IPS-18c (cell line): Measurements from ENCODE around the gene NF2.

Source experiments
- H3K4me3 ChIP-seq: 2 replicates; pipeline ENCODE4 v1.7.0; 2013; ENCODE audit warnings: low read depth, mild to moderate bottlenecking, low read length, moderate library complexity; ENCODE audit not compliant: insufficient read depth
- H3K9me3 ChIP-seq: one replicate; pipeline ENCODE4 v1.6.1; 2013; ENCODE audit warnings: mild to moderate bottlenecking, low read length, moderate library complexity; ENCODE audit not compliant: control insufficient read depth, insufficient read depth

The NF2 gene

DNA sequence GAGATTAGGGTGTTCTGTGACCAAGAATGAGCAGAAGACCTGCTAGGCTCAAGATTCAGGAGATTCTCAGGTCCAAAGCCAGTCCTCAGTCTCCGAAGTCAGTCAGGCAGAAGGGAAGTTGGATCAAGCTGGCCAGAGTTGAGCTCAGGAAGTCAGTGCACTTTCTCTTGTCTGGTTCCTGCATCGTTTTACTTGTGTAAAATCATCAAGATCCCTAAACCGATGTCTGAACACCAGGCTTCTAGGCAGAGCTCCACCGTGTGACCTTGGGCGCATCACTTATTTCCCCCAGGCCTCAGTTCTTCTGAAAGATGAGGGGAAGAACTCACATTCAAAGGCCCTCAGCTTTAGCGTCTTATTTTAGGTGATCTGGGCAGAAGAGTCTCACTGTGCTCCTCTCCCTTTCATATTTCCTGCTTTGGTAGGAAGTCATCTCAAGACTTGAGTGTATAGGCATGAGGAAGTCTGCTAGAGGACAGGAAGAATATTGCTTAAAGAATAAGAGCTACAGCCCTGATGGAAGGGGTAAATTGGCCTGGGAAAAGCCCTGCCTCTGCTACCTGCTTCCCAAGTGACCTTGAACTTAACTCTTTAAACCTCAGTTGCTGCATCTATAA, 20.2 kb downstream of the NF2 start:
- no peak overlapping the region for H3K4me3 ChIP-seq
- H3K9me3 ChIP-seq, result no peaks in the 10 kb centered on the region

DNA sequence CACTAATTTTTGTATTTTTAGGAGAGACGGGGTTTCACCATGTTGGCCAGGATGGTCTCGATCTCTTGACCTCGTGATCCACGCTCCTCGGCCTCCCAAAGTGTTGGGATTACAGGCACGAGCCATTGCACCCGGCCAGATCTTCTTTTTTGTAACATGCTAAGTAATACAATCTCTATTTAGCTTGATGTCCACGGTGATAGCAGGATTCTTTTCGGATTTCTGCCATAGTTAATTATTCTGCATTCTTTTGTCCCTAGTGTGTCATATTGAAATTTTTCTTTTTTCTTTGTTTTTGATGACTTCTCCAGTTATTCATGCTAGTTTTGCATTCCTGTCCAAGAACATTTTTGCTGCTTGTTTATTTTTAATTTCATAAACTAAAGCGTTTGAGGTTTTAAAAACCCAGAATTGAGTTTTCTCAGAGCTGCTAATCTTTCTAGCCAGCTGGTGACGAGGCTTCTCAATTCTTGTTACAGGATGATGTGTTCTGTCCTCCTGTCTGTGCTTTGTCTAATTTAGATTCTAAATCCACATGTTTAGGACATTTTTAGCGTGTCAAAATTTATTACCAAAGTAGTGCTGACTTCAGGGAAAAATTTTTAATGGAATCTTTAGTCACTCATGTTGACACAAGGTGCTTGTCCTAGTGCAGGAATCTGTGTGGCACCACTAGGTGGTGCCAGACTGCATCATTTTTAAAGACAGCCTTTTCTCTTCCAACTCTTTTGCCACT, 21.8 kb downstream of the NF2 start:
- Histone ChIP-seq H3K9me3 (no peaks in the 10 kb centered on the region), H3K4me3 (no peak overlapping the region)

DNA sequence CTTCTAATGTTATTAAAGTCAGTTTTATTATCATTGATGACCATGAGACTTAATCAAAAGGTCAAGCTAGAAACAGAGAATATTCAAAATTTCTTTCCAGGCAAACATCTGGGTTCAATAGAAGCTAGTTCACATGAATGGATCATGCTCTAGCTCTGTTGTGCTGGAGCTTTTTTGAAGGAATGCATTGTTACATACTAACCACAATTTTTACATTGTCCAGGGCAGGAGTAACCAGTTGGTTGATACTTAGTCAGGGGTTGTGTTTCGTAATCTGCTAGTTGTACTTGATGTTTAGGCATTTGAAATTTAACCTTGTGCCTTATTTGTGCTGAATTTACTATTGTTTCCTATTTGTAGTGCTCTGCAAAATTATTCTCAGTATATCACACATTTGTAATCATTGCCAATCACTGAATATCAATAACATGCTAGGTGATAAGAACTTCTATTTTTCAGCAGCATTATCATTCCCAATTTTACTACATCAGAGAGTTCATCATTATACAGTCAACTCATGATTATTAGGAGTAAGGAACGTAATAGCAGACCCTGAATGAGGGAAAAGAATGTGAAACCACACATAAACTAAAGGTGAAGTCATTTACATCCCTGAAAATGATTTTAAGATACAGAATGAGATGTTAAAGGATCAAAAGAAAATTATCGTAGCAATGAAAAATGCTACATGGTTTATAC, 23.2 kb downstream of the NF2 start:
- Histone ChIP-seq H3K9me3 (no peaks in the 10 kb centered on the region), H3K4me3 (no peak overlapping the region)

DNA sequence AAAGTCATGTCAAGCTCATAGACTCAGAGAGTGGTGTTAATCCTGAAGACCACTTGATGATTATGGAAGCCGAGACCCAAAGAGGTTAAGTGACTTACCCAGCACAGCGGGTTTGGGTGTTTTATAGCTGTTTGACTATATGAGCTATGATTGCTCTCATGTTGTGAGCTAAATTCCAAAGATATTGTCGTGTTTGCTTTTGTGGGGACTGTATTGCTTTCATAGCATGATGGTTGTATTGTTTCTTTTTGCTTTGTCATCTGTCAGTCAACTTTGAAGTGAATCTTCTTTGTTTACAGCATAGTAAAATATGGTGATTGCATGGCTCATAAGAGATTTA, 23.7 kb downstream of the NF2 start:
- H3K4me3 ChIP-seq, result no peak overlapping the region
- H3K9me3 ChIP-seq, result no peaks in the 10 kb centered on the region

DNA sequence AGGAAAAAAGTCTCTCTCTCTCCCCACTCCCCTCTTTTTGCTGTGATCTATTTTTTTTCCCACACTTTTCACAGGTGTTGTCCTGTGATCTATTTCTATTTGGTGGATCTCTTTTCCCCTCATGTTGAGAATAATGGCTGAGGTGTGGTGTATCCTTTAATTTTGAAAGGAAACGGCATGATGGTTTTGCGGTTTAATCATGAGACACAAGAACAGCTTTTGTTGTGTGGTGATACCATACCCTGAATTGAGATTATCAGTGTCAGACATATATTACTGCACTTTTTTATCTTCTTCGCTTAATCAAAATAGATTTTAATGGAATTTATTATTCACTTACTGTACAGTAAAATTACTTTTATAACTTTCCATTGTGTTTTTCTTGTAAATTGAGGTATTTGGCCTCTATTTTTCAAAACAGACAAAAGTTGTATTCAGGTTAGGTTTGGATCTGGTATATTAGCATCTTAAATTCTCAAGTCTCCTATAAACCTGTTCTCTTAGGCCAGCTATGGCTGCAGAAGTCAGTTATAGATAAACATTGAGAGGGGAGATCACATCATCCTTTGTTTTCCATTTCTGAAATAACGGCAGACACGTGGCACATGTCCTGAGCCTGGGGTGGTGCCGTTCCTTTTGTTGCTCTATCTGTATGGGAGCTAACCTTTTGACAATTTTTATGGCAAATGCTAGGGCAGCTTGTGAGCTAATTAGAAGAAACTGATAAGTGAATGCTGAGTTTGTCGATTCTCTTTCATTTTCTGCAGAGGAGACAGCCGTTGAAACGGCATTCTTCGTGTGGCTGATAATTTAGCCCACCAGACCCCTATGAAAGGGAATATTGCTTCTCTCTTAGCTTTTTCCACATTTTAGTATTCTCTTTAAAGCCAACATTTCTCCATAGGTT, 25.8 kb downstream of the NF2 start:
- no peak overlapping the region for H3K4me3 ChIP-seq
- no peaks in the 10 kb centered on the region for H3K9me3 ChIP-seq

DNA sequence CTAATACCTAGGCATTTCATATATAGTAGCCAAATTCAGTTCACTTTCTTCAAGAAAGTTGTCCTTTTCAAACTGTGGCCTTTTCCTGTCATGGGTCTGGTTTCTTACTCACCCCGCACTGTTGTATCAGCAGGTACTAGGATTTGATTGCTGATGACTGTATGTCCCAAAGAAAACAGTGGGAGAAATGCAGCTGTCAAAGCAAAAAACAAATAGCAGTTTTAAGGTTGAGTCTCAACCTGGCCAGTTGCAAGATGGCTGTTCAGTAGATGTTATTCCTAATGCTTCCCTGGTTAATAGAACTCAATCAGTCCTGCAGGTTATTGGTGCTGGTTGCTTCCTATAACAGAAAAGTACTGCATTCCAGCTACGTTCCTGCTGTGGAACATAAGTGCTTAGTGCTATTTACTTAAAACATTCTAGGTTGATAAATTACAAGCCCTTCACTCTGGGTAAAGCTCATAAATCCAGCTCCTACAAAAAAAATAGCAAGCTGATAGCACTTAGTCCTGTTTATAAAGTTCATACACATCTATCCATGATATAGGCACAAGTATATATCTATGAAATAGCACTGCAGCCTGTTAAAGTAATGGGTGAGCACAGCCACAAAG, 26.6 kb downstream of the NF2 start:
- Histone ChIP-seq H3K4me3 (no peak overlapping the region), H3K9me3 (no peaks in the 10 kb centered on the region)

DNA sequence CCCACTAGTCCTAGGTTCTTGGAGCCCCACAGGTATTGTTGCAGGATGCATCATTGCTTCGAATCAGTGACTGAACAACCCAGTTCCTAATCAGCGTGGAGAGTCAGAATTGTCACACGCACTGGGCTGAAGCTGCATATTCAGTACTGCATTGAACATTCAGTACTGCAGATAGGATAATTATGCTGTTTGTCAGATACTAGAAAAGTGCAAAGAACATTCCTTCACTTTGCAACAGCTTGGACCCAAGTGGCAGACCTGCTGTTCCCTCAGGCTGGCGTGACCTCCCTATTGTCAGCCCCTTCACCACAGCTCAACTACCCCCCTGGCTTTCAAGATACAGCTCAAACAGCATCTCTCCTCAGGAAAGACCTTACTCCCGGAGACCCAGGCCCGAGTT, 27.6 kb downstream of the NF2 start:
- H3K4me3 ChIP-seq, result no peak overlapping the region

DNA sequence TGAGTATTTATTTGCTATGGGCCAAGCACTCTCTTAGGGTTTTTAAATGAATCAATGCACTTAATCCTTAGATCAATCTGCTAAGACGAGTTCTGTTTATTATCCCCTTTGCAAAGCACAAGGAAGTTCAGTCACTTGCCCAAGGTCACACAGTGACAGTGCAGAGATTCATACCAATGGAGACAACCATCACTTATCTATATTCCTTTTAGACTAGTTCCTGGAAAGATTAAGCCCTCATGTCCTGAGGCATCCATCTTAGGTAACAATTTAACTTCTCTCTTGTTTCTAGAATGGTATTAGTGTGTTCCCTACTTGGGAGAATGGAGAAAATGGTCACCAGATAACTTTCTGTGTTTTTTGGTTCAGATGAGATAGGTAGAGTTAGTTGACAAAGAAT, 28.3 kb downstream of the NF2 start:
- H3K9me3 ChIP-seq, result no peaks in the 10 kb centered on the region
- H3K4me3 ChIP-seq, result no peak overlapping the region

More for the DNA sequence above, 27.6 kb downstream of the NF2 start:
- H3K9me3 ChIP-seq, result no peaks in the 10 kb centered on the region

DNA sequence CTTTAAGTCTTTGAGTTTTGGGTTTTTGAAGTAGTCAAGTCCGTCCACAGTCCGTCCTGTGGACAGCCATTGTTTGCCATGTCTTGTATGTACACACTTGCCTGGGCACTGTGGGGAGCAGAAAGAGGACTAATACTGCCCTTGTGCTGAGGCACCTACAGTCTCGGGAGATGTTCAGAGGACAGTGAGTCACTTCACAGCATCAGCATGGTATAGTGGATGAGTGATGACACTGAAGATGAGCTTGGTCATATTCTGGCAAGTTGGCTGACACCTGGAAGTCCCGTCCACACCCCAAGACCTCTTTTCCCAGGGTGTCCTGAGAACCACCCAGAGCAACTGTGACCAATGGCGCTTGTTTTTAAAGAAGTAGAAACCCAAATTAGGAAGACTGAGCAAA, 29.2 kb downstream of the NF2 start:
- H3K4me3 ChIP-seq, result no peak overlapping the region
- H3K9me3 ChIP-seq, result no peaks in the 10 kb centered on the region

DNA sequence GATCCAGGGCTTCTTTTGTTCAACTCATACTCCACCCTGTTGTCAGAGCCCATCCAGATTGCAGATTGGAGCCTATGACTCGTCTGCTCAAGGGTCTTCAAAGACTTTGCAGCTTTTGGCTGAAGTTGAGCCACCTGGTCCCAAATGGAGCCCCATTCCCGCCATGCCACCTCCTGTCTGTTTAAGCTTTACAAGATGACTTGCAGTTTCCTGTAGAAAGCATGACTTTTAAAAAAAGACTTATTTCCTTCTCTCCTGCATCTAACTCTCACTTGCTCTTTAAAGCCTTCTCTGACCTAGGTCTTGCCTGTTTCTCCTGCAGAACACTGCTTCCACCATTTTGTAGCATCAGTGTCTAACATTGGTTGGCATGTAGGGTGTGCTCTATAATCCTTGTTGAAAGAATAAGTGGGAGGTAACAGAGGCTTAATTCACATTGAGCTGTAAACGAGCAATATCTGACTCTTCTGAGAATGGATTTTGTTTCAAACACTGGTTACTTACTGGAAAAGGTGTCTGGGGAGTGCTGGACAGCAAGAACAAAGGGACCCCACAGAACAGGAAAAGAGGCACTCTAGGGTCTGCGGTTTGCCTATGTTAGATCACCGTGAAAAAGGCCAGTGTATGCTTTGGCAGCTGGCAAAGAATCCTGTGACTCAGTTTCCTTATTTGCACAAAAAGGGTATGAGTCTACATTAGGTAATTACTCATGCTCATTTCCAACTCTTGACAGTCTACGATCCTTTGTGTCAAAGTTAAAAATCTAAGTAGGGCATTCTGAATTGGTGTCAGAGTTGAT, 30.3 kb downstream of the NF2 start:
- Histone ChIP-seq H3K4me3 (no peak overlapping the region), H3K9me3 (no peaks in the 10 kb centered on the region)

DNA sequence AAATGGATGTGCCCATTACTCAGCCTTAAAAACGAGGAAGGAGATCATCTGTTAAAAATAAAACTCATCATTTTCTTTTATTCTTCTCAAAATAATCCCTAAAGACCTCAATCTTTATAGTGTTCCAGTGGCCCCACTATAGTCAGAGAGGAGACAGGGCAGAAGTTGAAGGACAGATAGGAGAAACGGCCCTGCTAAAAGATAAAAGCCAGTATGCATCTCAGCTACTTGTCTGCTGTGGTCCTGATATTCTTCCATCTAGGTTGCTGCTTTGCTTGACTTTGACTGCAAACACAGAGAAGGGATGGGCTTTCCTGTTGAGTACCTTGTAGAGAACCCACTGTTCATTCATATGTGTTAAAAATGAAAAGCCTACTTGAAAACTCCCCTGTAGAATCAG, 31.4 kb downstream of the NF2 start:
- Histone ChIP-seq H3K9me3 (no peaks in the 10 kb centered on the region), H3K4me3 (no peak overlapping the region)

DNA sequence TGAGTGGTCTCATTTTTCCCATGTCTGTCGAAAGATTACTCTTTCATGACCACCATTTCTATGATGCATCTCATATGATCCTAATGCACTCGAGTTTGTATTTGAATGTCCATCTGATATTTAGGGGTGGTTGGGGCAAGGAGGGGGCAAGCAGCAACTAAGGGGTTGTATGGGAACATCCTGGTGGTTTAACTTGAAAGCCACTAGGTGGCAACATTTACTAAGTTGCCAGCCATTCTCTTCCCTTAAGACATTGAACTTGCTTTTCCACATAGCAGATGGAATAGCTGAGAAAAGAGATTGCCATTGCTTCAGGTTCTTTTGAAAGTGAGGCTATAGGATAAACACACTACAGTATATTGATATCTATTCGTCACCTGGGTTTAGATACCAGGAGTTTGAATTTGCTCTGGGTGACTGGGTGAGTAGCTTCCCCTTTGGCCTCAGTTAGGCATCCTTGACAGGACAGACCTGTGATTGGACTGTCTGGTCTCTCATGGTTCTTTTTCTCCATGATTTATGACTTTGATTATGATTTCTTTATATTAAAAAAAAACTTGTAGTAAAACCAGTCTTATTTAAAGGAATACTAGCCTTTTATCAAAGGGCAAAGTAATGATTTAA, 32.4 kb downstream of the NF2 start:
- Histone ChIP-seq H3K4me3 (no peak overlapping the region), H3K9me3 (no peaks in the 10 kb centered on the region)

DNA sequence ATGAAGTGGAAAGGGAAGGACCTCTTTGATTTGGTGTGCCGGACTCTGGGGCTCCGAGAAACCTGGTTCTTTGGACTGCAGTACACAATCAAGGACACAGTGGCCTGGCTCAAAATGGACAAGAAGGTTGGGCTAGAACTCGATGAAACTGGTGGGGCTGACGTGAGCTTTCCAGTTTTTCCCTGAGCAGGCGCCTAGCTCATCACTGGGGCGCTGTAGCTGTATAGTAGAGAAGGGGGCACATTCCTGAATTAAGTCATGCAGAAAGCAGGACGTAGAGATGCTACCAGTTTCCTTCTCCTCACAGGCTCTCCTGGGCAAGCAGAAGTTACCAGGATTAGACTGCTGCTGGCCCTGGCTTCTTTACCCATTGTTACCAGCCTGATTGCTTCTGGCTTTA, 33.3 kb downstream of the NF2 start:
- Histone ChIP-seq H3K9me3 (no peaks in the 10 kb centered on the region), H3K4me3 (no peak overlapping the region)

DNA sequence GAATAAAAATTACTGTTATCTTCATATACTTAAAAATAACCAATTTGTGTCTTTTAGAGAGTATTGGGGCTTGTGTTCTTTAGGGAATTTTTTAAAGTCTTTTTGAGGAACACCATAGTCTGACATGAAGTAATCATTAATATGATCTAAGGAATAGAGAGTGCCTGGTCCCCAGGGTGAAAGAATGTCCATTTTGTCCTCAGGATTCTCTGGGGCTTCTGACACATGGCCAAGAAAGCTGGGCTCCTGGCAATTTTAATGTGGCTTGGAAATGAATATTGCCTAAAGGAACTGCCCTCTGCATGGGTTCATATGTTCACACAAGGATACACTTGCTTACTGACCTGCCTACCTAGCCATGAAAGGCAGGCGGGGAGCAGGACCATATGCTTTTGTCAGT, 33.7 kb downstream of the NF2 start:
- no peak overlapping the region for H3K4me3 ChIP-seq
- no peaks in the 10 kb centered on the region for H3K9me3 ChIP-seq

DNA sequence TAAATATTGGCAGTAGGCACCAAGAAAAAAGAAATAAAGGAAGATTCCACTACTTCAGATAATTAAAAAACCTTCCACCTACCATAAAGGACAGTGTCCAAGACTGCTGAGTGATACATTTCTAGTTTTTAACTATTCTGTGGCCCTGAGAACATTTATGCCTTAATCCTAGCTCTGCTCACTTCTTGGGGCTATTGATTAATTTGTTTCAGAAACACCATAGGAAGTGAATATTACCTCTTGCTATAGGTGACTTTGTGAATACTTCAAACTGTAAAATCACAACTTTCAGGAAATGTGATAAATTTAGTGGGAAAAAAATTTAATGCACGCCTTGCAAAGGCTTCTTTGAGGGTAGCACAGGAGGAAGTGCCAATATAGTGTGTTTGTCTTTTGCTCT, 35.2 kb downstream of the NF2 start:
- no peak overlapping the region for H3K4me3 ChIP-seq
- H3K9me3 ChIP-seq, result peaks cover 4% of the 10 kb centered on the region

DNA sequence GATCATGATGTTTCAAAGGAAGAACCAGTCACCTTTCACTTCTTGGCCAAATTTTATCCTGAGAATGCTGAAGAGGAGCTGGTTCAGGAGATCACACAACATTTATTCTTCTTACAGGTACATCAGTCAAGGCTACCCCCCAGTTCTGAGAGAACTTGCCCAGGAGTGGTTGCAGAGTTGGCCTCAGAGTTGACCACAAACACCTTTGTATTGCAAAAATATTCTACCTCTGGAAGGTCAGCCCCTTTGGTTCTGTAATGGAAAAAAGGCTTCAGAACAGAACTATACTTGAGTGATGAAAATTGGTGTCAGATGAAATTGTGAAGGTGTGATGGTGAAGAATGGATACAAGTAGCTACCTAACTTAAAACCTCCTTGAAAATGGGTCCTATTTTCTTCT, 35.7 kb downstream of the NF2 start:
- H3K9me3 ChIP-seq, result peaks cover 4% of the 10 kb centered on the region
- H3K4me3 ChIP-seq, result no peak overlapping the region
